Smooth muscle cell (in vitro differentiated cells): ENCODE data around the gene DMXL2. TPM values are rescaled to one million over a fixed set of nuclear protein-coding genes. Genes with fewer than 3 reads are reported as not detected.

Source experiments
- DNase-seq: peaks from one replicate; lab custom pipeline; 2025; ENCODE audit not compliant: unreplicated experiment; lab: John Stamatoyannopoulos, UW
- H2AFZ ChIP-seq: fragments of 200-600 bp; sonication (generic); 2 replicates; pipeline ENCODE4 v1.6.0; 2016; ENCODE audit warnings: antibody characterized with exemption, low read depth, mild to moderate bottlenecking
- H3F3A ChIP-seq: fragments of 200-600 bp; sonication (generic); 2 replicates; pipeline ENCODE4 v1.6.0; 2017; ENCODE audit warnings: antibody characterized with exemption, low read depth
- H3K27ac ChIP-seq: fragments of 200-600 bp; sonication (generic); 2 replicates; pipeline ENCODE4 v1.5.1; 2016; ENCODE audit warnings: low read depth, mild to moderate bottlenecking
- H3K27me3 ChIP-seq: fragments of 200-600 bp; sonication (generic); 2 replicates; pipeline ENCODE4 v1.6.1; 2016; ENCODE audit warnings: low read depth, mild to moderate bottlenecking
- H3K36me3 ChIP-seq: fragments of 200-600 bp; sonication (generic); 2 replicates; pipeline ENCODE4 v1.5.1; 2016; ENCODE audit warnings: low read depth
- H3K4me1 ChIP-seq: fragments of 200-600 bp; sonication (generic); 2 replicates; pipeline ENCODE4 v1.5.1; 2016; ENCODE audit warnings: low read depth
- H3K4me2 ChIP-seq: fragments of 200-600 bp; sonication (generic); 2 replicates; pipeline ENCODE4 v1.6.0; 2016; ENCODE audit warnings: mild to moderate bottlenecking
- H3K4me3 ChIP-seq: fragments of 200-600 bp; sonication (generic); 2 replicates; pipeline ENCODE4 v1.5.1; 2016; ENCODE audit warnings: mild to moderate bottlenecking
- H3K79me2 ChIP-seq: fragments of 200-600 bp; sonication (generic); 2 replicates; pipeline ENCODE4 v1.6.0; 2016; ENCODE audit warnings: low read depth, mild to moderate bottlenecking
- H3K9ac ChIP-seq: fragments of 200-600 bp; sonication (generic); 2 replicates; pipeline ENCODE4 v1.6.0; 2016; ENCODE audit warnings: low read depth
- H3K9me3 ChIP-seq: fragments of 200-600 bp; sonication (generic); replicated peaks from 2 replicates; pipeline ENCODE4 v1.5.1; 2016; ENCODE audit warnings: low read depth
- H4K20me1 ChIP-seq: fragments of 200-600 bp; sonication (generic); 2 replicates; pipeline ENCODE4 v1.6.0; 2016; ENCODE audit warnings: low read depth
- CTCF ChIP-seq: fragments of 200-600 bp; sonication (generic); IDR thresholded peaks from 2 replicates; pipeline ENCODE4 v1.5.1; 2017; ENCODE audit warnings: borderline replicate concordance, mild to moderate bottlenecking, antibody characterized with exemption; ENCODE audit not compliant: insufficient read depth, poor library complexity, severe bottlenecking
- WGBS: methylation state at CpG from one replicate; pipeline ENCODE4 v1.1.7; 2016; ENCODE audit warnings: low lambda C conversion rate; 5-methylcytosine and 5-hydroxymethylcytosine counted together
- polyA plus RNA-seq: library from polyadenylated mRNA; unstranded; fragments of >200 nt; fragmentation: Nextera tagmentation; extraction: Ambion mirVana; gene quantifications from 2 replicates; pipeline ENCODE4 v1.2.1, GENCODE V29; 2016
- total RNA-seq: library from RNA; depleted of rRNA; stranded (reverse); fragments of >200 nt; gene quantifications from 2 replicates; pipeline ENCODE4 v1.2.3, GENCODE V29; 2014

The DMXL2 gene
- total and polyA plus RNA-seq, 2 experiments from 2014 or later, result 9.3 to 57.8 TPM

GRCh38 chr15:51516291-51516690, 106.3 kb downstream of the DMXL2 start:
- Histone ChIP-seq H3K4me1 (no peaks in the 10 kb centered on the region), H3K4me3 (no peak overlapping the region), H3K27me3 (no peaks in the 10 kb centered on the region), H4K20me1 (no peaks in the 10 kb centered on the region), H3K9me3 (no peaks in the 10 kb centered on the region), H3K4me2 (no peak overlapping the region), H3K9ac (no peak overlapping the region), H3F3A (no peaks in the 10 kb centered on the region), H2AFZ (no peak overlapping the region), H3K36me3 (no peaks in the 10 kb centered on the region), H3K79me2 (no peaks in the 10 kb centered on the region), H3K27ac (no peak overlapping the region)
- DNase-seq, result no peak
- 96% methylated on average over 1 of the region's 1 CpG for WGBS
- no peak for TF ChIP-seq CTCF

GRCh38 chr15:51505251-51505650, 117.3 kb downstream of the DMXL2 start:
- DNase-seq, result no peak
- Histone ChIP-seq H4K20me1 (no peaks in the 10 kb centered on the region), H3K9ac (no peak overlapping the region), H3K4me1 (no peaks in the 10 kb centered on the region), H3K36me3 (peaks cover 3% of the 10 kb centered on the region), H3K79me2 (no peaks in the 10 kb centered on the region), H3F3A (no peaks in the 10 kb centered on the region), H2AFZ (no peak overlapping the region), H3K9me3 (no peaks in the 10 kb centered on the region), H3K27me3 (no peaks in the 10 kb centered on the region), H3K4me3 (no peak overlapping the region), H3K27ac (no peak overlapping the region), H3K4me2 (no peak overlapping the region)
- no peak for TF ChIP-seq CTCF
- WGBS, result 95% methylated on average over 1 of the region's 1 CpG

- no peak overlapping the region for H2AFZ ChIP-seq
- H3K9ac ChIP-seq, result no peak overlapping the region
- H3K4me2 ChIP-seq, result no peak overlapping the region
- no peaks in the 10 kb centered on the region for H3K27me3 ChIP-seq
- H3K79me2 ChIP-seq, result no peaks in the 10 kb centered on the region
- no peaks in the 10 kb centered on the region for H3K9me3 ChIP-seq
- no peak for DNase-seq
- H3K4me3 ChIP-seq, result no peak overlapping the region
- H4K20me1 ChIP-seq, result no peaks in the 10 kb centered on the region
- H3K4me1 ChIP-seq, result no peaks in the 10 kb centered on the region
- no peaks in the 10 kb centered on the region for H3F3A ChIP-seq
- TF ChIP-seq CTCF, result no peak
- no peak overlapping the region for H3K27ac ChIP-seq
- H3K36me3 ChIP-seq, result peaks cover 3% of the 10 kb centered on the region
These were observed 119.6 kb downstream of the DMXL2 start for GRCh38 chr15:51503003-51503402.

GRCh38 chr15:51499379-51499976, 123.1 kb downstream of the DMXL2 start:
- H3F3A ChIP-seq, result no peaks in the 10 kb centered on the region
- DNase-seq, result no peak
- no peak overlapping the region for H3K27ac ChIP-seq
- no peaks in the 10 kb centered on the region for H3K36me3 ChIP-seq
- H3K4me1 ChIP-seq, result no peaks in the 10 kb centered on the region
- no peaks in the 10 kb centered on the region for H4K20me1 ChIP-seq
- no peak overlapping the region for H3K4me3 ChIP-seq
- H3K9ac ChIP-seq, result no peak overlapping the region
- 73% methylated on average over 5 of the region's 5 CpGs for WGBS
- no peak overlapping the region for H2AFZ ChIP-seq
- H3K4me2 ChIP-seq, result no peak overlapping the region
- no peaks in the 10 kb centered on the region for H3K79me2 ChIP-seq
- no peaks in the 10 kb centered on the region for H3K27me3 ChIP-seq
- peak; percentile 29 for TF ChIP-seq CTCF
- H3K9me3 ChIP-seq, result no peaks in the 10 kb centered on the region
